Stimulated activated CD4-positive, alpha-beta T cell treated with anti-CD3 and anti-CD28 coated beads, Interleukin-2, amount 100 ng/mL, for 48 hours (primary cell): ENCODE measurements around the gene MX1.

Experiments
- DNase-seq, 2 donors: peaks; one replicate each; pipeline ENCODE4 v3.0.0-alpha.2; 2020

MX1 gene

GRCh38 chr21:41500363-41500762 lies 74.3 kb downstream of the MX1 start:
- no peak for DNase-seq

DNA sequence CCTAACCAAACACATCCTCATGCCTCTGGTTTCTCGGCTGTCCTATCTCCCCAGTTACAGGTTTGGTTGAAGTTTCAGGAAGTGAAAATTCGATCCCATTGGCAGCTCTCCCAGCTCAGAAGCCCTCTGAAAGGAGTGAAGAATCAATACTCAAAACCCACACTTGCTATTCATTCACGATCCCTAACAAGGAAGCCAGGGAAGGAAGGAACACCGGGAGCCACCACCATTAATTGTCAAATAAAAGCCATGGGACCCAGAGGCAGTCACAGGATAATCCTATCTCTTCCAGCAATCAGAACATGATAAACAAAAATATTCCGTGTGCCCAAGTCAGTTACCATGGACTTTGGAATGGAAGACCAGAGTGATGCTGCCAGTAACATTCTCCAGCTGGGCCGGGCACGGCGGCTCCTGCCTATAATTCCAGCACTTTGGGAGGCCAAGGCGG lies 74.9 kb downstream of the MX1 start:
- DNase-seq, result no peak

GRCh38 chr21:41501919-41502318 lies 75.9 kb downstream of the MX1 start:
- no peak for DNase-seq

DNA sequence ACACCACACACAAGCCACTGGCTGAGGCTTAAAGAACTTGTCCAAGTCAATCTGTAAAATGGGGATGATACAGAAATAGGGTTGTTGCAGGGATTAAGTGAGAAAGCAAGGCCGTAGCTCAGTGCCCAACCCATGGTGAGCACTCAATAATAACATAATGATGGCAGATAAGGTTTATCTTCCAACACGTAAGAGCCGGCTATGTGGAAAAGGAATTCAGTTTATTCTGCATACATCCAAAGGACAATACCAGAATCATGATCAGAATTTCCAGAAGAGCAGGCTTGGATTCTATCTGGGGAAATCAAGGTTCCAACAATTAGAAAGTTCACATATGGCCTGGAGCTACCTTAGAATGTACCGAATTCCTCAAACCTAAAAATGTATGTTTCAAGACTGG lies 77.3 kb downstream of the MX1 start:
- no peak for DNase-seq

DNA sequence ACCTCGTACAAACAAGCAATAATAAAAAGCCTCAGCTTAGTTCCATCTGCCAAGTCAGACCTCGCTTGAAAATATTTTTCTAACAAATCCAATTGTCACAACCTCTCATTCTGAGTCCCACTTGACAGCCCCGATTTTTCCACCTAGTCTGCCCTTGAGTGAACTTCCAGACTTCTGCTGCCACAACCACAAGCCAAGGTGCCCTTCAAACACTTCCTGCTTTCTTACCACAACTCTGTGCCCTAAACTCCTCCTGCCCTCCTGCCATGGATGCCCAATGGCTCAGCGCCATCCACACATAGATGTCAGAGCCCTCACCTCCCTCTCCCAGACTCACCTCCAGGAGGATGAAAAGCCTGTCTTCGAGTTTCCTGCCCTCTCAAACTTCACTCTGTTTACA lies 78.0 kb downstream of the MX1 start:
- DNase-seq, result no peak

DNA sequence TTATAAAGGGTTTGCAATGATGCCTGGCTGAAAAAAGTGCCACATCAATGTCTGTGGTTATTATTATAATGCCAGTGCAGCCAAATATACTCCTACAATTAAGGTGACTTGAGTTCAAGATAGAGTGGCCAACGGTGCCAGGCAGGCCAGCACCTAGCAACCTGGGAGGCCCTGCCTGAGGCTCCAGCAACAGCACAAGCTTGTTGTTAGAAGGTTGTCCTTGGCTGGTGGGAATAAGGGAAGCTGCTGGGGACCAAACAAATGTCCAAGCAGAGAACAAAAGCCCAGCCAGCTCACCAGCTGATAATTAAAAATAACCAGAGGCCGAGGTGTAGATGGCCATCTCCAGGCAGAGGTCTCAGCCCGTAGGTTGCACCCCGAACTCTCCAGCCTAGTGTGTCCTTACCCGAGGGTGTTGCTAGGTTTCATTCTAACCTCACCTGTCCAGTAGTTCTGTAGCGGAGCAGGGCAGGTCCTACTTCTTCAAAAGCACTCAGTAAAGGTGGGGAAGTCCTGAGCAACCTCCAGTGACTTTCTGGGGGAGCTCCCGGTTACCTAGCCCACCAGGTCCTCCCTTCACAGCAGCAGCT lies 80.1 kb downstream of the MX1 start:
- DNase-seq, result no peak

DNA sequence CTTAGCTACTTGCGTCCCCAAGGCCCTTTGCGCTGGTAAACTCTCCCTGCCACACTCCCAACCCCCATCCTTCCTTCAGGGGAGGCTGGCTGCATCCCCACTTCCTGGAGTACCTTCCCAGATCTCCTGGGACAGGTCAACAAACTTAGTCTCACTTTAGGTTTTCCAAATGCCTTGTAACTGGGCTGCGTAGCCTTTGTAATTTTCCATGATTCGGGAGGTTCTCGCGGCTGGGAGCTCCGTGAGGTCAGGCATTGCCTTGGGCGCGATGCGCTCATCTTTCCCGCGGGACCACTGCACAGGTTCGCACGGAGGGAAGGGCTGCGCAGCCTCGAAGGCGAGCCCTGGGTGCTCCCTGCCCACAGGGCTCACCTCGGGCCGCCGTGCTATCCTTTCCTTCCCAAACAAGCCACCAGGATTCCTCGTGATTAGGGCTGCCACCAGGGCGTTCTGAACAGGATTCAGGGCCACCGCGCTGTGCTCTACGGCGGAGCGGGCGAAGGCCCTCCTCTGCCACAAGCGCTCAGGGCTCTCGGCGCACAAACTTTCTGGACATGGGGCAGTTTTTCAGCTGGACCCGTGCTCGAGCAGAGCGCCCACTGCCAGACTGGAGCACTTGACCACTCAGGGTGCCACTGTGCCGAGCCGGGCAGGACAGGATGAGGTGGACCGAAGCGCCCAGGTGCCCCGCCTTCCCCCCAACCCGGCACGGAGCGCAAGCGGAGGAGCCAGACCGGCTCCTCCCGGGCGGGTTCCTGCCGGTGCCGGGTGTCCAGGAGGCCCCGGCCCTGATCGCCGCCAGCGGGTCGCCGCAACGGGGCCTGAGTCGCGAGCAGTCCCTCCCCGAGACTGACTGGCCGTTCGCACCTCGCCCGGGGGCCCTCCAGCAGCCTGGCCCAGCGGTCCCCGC lies 80.8 kb downstream of the MX1 start:
- no peak for DNase-seq

GRCh38 chr21:41507521-41508414 lies 81.7 kb downstream of the MX1 start, which contains the start of gene TMPRSS2:
Gene TMPRSS2 (minus strand): TSS chr21:41508158. CDS start chr21:41498133, 10,025 bp downstream.
- no peak for DNase-seq

DNA sequence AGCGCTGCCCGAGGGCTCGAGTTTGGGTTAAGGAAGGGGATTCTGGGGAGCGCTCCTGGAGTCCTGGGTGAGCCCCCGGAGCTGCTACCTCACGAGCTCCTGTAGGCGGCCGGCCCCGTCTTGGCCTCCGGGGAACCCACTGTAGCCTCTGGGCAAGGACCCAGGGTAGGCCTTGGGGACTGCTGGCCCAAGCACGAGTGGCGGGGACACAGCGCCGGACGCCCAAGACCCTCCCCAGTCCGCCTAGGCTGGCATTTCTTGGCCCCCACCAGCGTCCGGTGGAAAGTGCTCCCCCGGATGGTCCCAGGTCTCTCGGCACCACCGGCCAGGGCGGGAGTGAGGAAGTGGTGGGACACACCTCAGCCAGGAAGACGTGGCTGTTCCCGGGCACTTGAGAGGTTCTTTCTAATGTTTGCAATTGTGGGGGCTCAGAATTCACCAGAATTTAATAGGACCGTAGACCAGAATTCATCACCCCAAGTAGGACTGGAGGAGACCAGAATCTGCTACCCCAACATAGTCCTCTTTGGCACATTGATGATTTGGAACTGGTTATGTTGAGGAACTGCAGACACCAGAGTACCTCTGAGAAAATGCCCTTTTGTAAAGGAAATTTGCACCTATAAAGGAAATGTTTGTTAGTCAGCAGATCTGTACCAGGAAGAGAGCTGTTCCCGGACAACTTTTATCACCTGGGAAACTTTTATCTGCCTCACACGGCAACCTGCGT lies 82.5 kb downstream of the MX1 start:
- no peak for DNase-seq
